H1 (cell line): ENCODE measurements around the gene HS6ST3. TPM values are rescaled to one million over a fixed set of nuclear protein-coding genes. Genes with fewer than 3 reads are reported as not detected.

Source experiments
- CTCF ChIA-PET: fragments of 300-600 bp; sonication (Branson Sonifier 250); formaldehyde crosslinking; loops from one replicate; lab custom pipeline; 2021; ENCODE audit not compliant: partially characterized antibody; lab: Charles Lee
- POLR2A ChIA-PET: fragments of 300-600 bp; sonication (Branson Sonifier 250); formaldehyde crosslinking; loops from one replicate; lab custom pipeline; 2021; ENCODE audit warnings: inconsistent platforms; ENCODE audit not compliant: partially characterized antibody; lab: Charles Lee
- DNase-seq, 2 experiments: peaks; one replicate each; pipeline versions ENCODE4 v3.0.0 to v3.0.0-alpha.2; 2010 to 2022; ENCODE audit warnings: low spot score in 2 of 2, low read depth in 1 of 2, mixed read lengths in 1 of 2
- FAIRE-seq: peaks from 2 replicates; lab custom pipeline; 2011; peaks lifted over from hg19 to GRCh38; lab: Jason Lieb, UNC
- H2AFZ ChIP-seq: 2 replicates; pipeline ENCODE4 v1.8.1; 2012; ENCODE audit warnings: low read length, inconsistent platforms
- H2AK5ac ChIP-seq: 2 replicates; pipeline ENCODE4 v1.6.1; 2013; ENCODE audit warnings: low read depth, low read length
- H2BK120ac ChIP-seq: replicated peaks from 2 replicates; pipeline ENCODE3; 2013; ENCODE audit warnings: low read depth, low read length, inconsistent platforms
- H2BK12ac ChIP-seq: 2 replicates; pipeline ENCODE4 v1.6.1; 2013; ENCODE audit warnings: low read depth, low read length
- H2BK15ac ChIP-seq: 2 replicates; pipeline ENCODE4 v1.6.1; 2013; ENCODE audit warnings: low read length
- H2BK20ac ChIP-seq: 2 replicates; pipeline ENCODE4 v1.6.1; 2013; ENCODE audit warnings: low read length
- H2BK5ac ChIP-seq: 2 replicates; pipeline ENCODE4 v1.6.1; 2013; ENCODE audit warnings: low read depth, low read length
- H3K14ac ChIP-seq: 2 replicates; pipeline ENCODE4 v1.6.1; 2013; ENCODE audit warnings: inconsistent platforms; ENCODE audit not compliant: insufficient read length
- H3K18ac ChIP-seq: 2 replicates; pipeline ENCODE4 v1.6.1; 2013; ENCODE audit warnings: low read length; ENCODE audit errors: extremely low read depth
- H3K23ac ChIP-seq: 2 replicates; pipeline ENCODE4 v1.6.1; 2013; ENCODE audit warnings: inconsistent platforms; ENCODE audit not compliant: insufficient read length
- H3K23me2 ChIP-seq: 2 replicates; pipeline ENCODE4 v1.6.1; 2013; ENCODE audit warnings: low read depth, low read length
- H3K27ac ChIP-seq: 2 replicates; pipeline ENCODE4 v1.6.1; 2011; ENCODE audit warnings: low read depth, low read length, inconsistent platforms
- H3K27me3 ChIP-seq, 4 experiments: replicated peaks in 1 of 4; 1 replicate in 1 of 4; 2 replicates in 3 of 4; pipeline versions ENCODE4 v1.6.1 to v1.8.1; 2011 to 2013; ENCODE audit warnings: low read length in 3 of 4, mild to moderate bottlenecking in 3 of 4, inconsistent platforms in 2 of 4, mixed read lengths in 2 of 4, moderate library complexity in 1 of 4; ENCODE audit not compliant: control insufficient read depth in 3 of 4, insufficient read depth in 3 of 4; ENCODE audit errors: extremely low read depth in 1 of 4
- H3K36me3 ChIP-seq, 4 experiments: 2 replicates each; pipeline versions ENCODE4 v1.6.1 to v1.8.1; 2011 to 2013; ENCODE audit warnings: mild to moderate bottlenecking in 4 of 4, low read length in 3 of 4, moderate library complexity in 2 of 4, control low read depth in 1 of 4, inconsistent platforms in 1 of 4; ENCODE audit not compliant: insufficient read depth in 4 of 4, control insufficient read depth in 2 of 4
- H3K4ac ChIP-seq: replicated peaks from 2 replicates; pipeline ENCODE3; 2013; ENCODE audit warnings: low read length, low read depth, mixed read lengths, inconsistent platforms; ENCODE audit not compliant: insufficient read length
- H3K4me1 ChIP-seq, 4 experiments: replicated peaks in 1 of 4; 1 replicate in 1 of 4; 2 replicates in 3 of 4; pipeline versions ENCODE4 v1.6.1 to v1.8.1; 2011 to 2013; ENCODE audit warnings: low read length in 3 of 4, inconsistent platforms in 2 of 4, mixed read lengths in 1 of 4; ENCODE audit not compliant: insufficient read depth in 4 of 4, control insufficient read depth in 3 of 4
- H3K4me2 ChIP-seq, 2 experiments: 2 replicates each; pipeline versions ENCODE4 v1.6.1 to v1.8.1; 2011 to 2013; ENCODE audit warnings: low read depth in 2 of 2, low read length in 2 of 2, control low read depth in 1 of 2, inconsistent platforms in 1 of 2, mild to moderate bottlenecking in 1 of 2; ENCODE audit not compliant: insufficient read depth in 1 of 2
- H3K4me3 ChIP-seq, 4 experiments: fragments of 200-600, 300-600 bp in 1 of 4; sonication (generic), shearing (Covaris generic), sonication (Bioruptor Twin) in 1 of 4; 2 replicates each; pipeline versions ENCODE4 v1.5.1 to v1.8.1; 2011 to 2016; ENCODE audit warnings: low read length in 4 of 4, low read depth in 3 of 4, control low read depth in 2 of 4, inconsistent platforms in 2 of 4, mild to moderate bottlenecking in 2 of 4, mixed read lengths in 1 of 4, moderate library complexity in 1 of 4; ENCODE audit not compliant: insufficient read depth in 2 of 4; ENCODE audit errors: extremely low read depth in 1 of 4
- H3K56ac ChIP-seq: replicated peaks from 2 replicates; pipeline ENCODE3; 2013; ENCODE audit warnings: low read depth, mild to moderate bottlenecking, mixed read lengths, low read length, inconsistent platforms; ENCODE audit not compliant: insufficient read length
- H3K79me1 ChIP-seq: 2 replicates; pipeline ENCODE4 v1.6.1; 2013; ENCODE audit warnings: low read depth, low read length, control low read depth
- H3K79me2 ChIP-seq, 2 experiments: 2 replicates each; pipeline versions ENCODE4 v1.6.1 to v1.8.1; 2012 to 2013; ENCODE audit warnings: low read length in 2 of 2, mild to moderate bottlenecking in 2 of 2, inconsistent platforms in 1 of 2; ENCODE audit not compliant: insufficient read depth in 2 of 2, control insufficient read depth in 1 of 2
- H3K9ac ChIP-seq, 4 experiments: replicated peaks in 1 of 4; 1 replicate in 1 of 4; 2 replicates in 3 of 4; pipeline versions ENCODE4 v1.6.1 to v1.8.1; 2011 to 2013; ENCODE audit warnings: low read depth in 3 of 4, low read length in 3 of 4, control low read depth in 2 of 4, mild to moderate bottlenecking in 2 of 4, moderate library complexity in 2 of 4, inconsistent platforms in 1 of 4; ENCODE audit errors: extremely low read depth in 1 of 4
- H3K9me3 ChIP-seq, 2 experiments: 2 replicates each; pipeline versions ENCODE4 v1.6.1 to v1.8.1; 2012 to 2013; ENCODE audit warnings: mild to moderate bottlenecking in 2 of 2, moderate library complexity in 2 of 2, control low read depth in 1 of 2, inconsistent platforms in 1 of 2, low read depth in 1 of 2, low read length in 1 of 2, mixed read lengths in 1 of 2; ENCODE audit not compliant: insufficient read depth in 2 of 2
- H4K20me1 ChIP-seq, 2 experiments: replicated peaks in 1 of 2; 2 replicates each; pipeline versions ENCODE3 to v1.8.1; 2011 to 2013; ENCODE audit warnings: inconsistent platforms in 2 of 2, low read length in 2 of 2, mild to moderate bottlenecking in 1 of 2; ENCODE audit not compliant: insufficient read depth in 2 of 2, control insufficient read depth in 1 of 2
- H4K5ac ChIP-seq: 2 replicates; pipeline ENCODE4 v1.6.1; 2013; ENCODE audit warnings: low read length, low read depth, mixed read lengths, inconsistent platforms; ENCODE audit not compliant: insufficient read length
- H4K8ac ChIP-seq: 2 replicates; pipeline ENCODE4 v1.8.0; 2013; ENCODE audit warnings: mild to moderate bottlenecking, moderate library complexity, low read length, inconsistent platforms; ENCODE audit not compliant: insufficient read depth; ENCODE audit errors: extremely low read depth
- H4K91ac ChIP-seq: replicated peaks from 2 replicates; pipeline ENCODE3; 2013; ENCODE audit warnings: low read length, mixed read lengths, inconsistent platforms; ENCODE audit not compliant: insufficient read length
- ASH2L ChIP-seq: fragments of 200-600, 300-600 bp; sonication (generic); IDR thresholded peaks from one replicate; pipeline ENCODE4 v1.7.1; 2017; ENCODE audit warnings: low read length
- BRCA1 ChIP-seq: IDR thresholded peaks from 2 replicates; pipeline ENCODE4 v1.6.1; 2012; ENCODE audit warnings: low read depth, low read length, improper control_type of control experiment
- CHD1 ChIP-seq: IDR thresholded peaks from 2 replicates; pipeline ENCODE4 v1.6.1; 2012; ENCODE audit warnings: low read depth, low read length, improper control_type of control experiment
- FOSL1 ChIP-seq: IDR thresholded peaks from 2 replicates; pipeline ENCODE4 v1.6.1; 2011; ENCODE audit warnings: mild to moderate bottlenecking, low read depth, low read length, moderate library complexity; ENCODE audit not compliant: insufficient read depth
- KDM4A ChIP-seq: IDR thresholded peaks from one replicate; pipeline ENCODE4 v1.7.1; 2012; ENCODE audit warnings: low read depth, mild to moderate bottlenecking, moderate library complexity, low read length, inconsistent platforms; ENCODE audit not compliant: severe bottlenecking
- POLR2A ChIP-seq, 2 experiments: IDR thresholded peaks; 1 replicate in 1 of 2; 2 replicates in 1 of 2; pipeline ENCODE4 v1.6.1; 2011; ENCODE audit warnings: low read depth in 2 of 2, low read length in 2 of 2, mild to moderate bottlenecking in 2 of 2; ENCODE audit errors: control extremely low read depth in 1 of 2
- RXRA ChIP-seq: IDR thresholded peaks from 2 replicates; pipeline ENCODE4 v1.6.1; 2011; ENCODE audit warnings: low read depth, mild to moderate bottlenecking, low read length, moderate library complexity; ENCODE audit not compliant: insufficient read depth
- SIN3A ChIP-seq, 2 experiments: IDR thresholded peaks in 1 of 2; conservative IDR thresholded peaks in 1 of 2; 2 replicates each; pipeline ENCODE4 v1.6.1; 2011 to 2012; ENCODE audit warnings: low read length in 2 of 2, improper control_type of control experiment in 1 of 2, low read depth in 1 of 2, mild to moderate bottlenecking in 1 of 2
- SRF ChIP-seq: IDR thresholded peaks from 2 replicates; pipeline ENCODE4 v1.6.1; 2011; ENCODE audit warnings: mild to moderate bottlenecking, low read depth, low read length, moderate library complexity
- SUZ12 ChIP-seq: fragments of 200-600 bp; sonication (generic); IDR thresholded peaks from 2 replicates; pipeline ENCODE4 v1.6.1; 2012; ENCODE audit warnings: mild to moderate bottlenecking, inconsistent platforms, low read length, moderate library complexity, mixed read lengths
- TAF7 ChIP-seq: optimal IDR thresholded peaks from 2 replicates; pipeline ENCODE3; 2011; ENCODE audit warnings: low read depth, mild to moderate bottlenecking, inconsistent platforms, low read length, moderate library complexity, borderline replicate concordance
- TBP ChIP-seq: IDR thresholded peaks from 2 replicates; pipeline ENCODE4 v1.6.1; 2011; ENCODE audit warnings: low read depth, low read length, improper control_type of control experiment
- WGBS, 2 experiments: shearing (Covaris generic) in 1 of 2; methylation state at CpG; one replicate each; pipeline versions ENCODE4 v1.1.6 to v1.1.7; 2013 to 2015; ENCODE audit warnings: low lambda C conversion rate in 2 of 2, mixed read lengths in 2 of 2, inconsistent platforms in 1 of 2, low coverage in 1 of 2, missing lambda C conversion rate in 1 of 2; ENCODE audit not compliant: insufficient replicate concordance in 2 of 2, insufficient coverage in 1 of 2, insufficient read length in 1 of 2; ENCODE audit errors: extremely low coverage in 1 of 2, missing lambda C conversion rate in 1 of 2; 5-methylcytosine and 5-hydroxymethylcytosine counted together
- polyA plus RNA-seq, 7 experiments: library from polyadenylated mRNA; depleted of rRNA in 3 of 7; stranded (reverse) in 5 of 7; unstranded in 2 of 7; fragments of >200 nt in 5 of 7; fragments of 200-250 nt in 2 of 7; gene quantifications; 1 replicate in 5 of 7; 2 replicates in 1 of 7; 4 replicates in 1 of 7; pipeline versions ENCODE4 v1.2.1 to v1.2.3, GENCODE V29; 2011 to 2013; ENCODE audit warnings: missing spikeins in 2 of 7, mixed read lengths in 2 of 7
- total RNA-seq: library from RNA; stranded (reverse); fragmentation: NEBNext Ultra II Directional; extraction: Animal tissue kit (Norgen Biotek cat#: 25700); gene quantifications from 2 replicates; pipeline ENCODE4 v1.2.1, GENCODE V29; 2021
- TF ChIP-seq, protein P1 (sequence below): IDR thresholded peaks from 2 replicates; pipeline ENCODE4 v1.6.1; 2012; ENCODE audit warnings: inconsistent platforms

HS6ST3 gene
- total and polyA plus RNA-seq, 2 of the 8 experiments (the other 6 are each of a cell fraction or from before 2014, with no cell fraction given) = 0.45 to 1.2 TPM

DNA sequence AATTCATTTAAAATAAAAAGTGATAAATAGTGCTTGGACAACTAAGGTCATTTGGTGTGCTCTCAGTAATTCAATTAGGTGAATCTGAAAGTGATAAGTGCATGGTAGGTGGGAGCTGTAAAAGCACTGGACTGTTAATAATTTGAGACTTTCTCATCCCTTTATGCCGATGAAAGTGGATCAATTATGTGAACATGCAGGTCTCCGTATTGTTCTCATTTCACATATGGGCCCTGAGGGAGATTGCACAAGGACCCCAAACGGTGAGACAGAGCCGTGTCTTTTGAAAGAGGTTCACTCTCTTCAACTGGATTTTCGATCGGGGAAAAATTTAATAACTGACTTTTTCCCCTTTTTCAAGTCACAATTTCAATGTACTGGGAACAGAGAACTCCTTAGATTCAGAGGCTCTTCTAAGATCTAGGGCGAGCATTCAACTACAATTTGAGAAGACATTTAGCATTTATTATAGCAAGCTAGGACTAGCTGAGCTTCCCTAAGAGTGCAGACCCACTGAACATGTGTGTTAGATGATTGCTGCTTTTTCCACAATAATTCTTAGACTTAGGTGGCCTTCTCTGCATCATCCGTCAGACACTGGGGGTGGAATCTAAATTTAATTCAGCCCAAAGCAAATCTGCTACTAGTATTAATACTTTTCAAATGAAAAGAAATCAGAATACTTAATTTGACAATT is 556.8 kb downstream of the HS6ST3 start:
- H2AFZ ChIP-seq = no peak overlapping the region
- H4K20me1 ChIP-seq = no peaks in the 10 kb centered on the region
- H2AK5ac ChIP-seq = no peak overlapping the region
- no peak overlapping the region for H2BK120ac ChIP-seq
- no peak overlapping the region for H3K4me3 ChIP-seq
- H2BK15ac ChIP-seq = no peak overlapping the region
- no peaks in the 10 kb centered on the region for H3K27me3 ChIP-seq
- no peak overlapping the region for H3K14ac ChIP-seq
- H2BK12ac ChIP-seq = no peak overlapping the region
- no peak overlapping the region for H2BK20ac ChIP-seq
- no peaks in the 10 kb centered on the region for H3K36me3 ChIP-seq
- H3K4ac ChIP-seq = no peak overlapping the region
- H3K9ac ChIP-seq = no peak overlapping the region
- H3K9me3 ChIP-seq = 0 out of 4 replicates have a peak, but pooled peaks cover 0 to 3% of the 10 kb centered on the region in 2 experiments
- no peak overlapping the region for H3K23ac ChIP-seq
- H3K56ac ChIP-seq = no peak overlapping the region
- no peaks in the 10 kb centered on the region for H3K4me1 ChIP-seq
- no peaks in the 10 kb centered on the region for H3K79me2 ChIP-seq
- no peak overlapping the region for H4K8ac ChIP-seq
- WGBS, 2 experiments = 87% methylated on average over 8 of the region's 8 CpGs; no CpG with 5 or more reads in 1 of the 2 experiments
- no peak overlapping the region for H4K91ac ChIP-seq
- H3K23me2 ChIP-seq = no peaks in the 10 kb centered on the region
- POLR2A ChIA-PET = no interaction called here
- no peak overlapping the region for H4K5ac ChIP-seq
- CTCF ChIA-PET = no interaction called here
- no peak overlapping the region for H3K18ac ChIP-seq
- H3K4me2 ChIP-seq = no peak overlapping the region
- no peaks in the 10 kb centered on the region for H3K79me1 ChIP-seq
- no peak for DNase-seq
- no peak overlapping the region for H2BK5ac ChIP-seq
- FAIRE-seq = no peak
- no peak overlapping the region for H3K27ac ChIP-seq
- TF ChIP-seq TAF7 = no peak
- TF ChIP-seq POLR2A (IDR thresholded peaks at IDR 0.05; ENCODE audit: control extremely low read depth in 1 of 2, low read depth in 2 of 2, low read length in 2 of 2) = no peak
- no peak for TF ChIP-seq SRF
- TF ChIP-seq KDM4A = no peak
- no peak for TF ChIP-seq SIN3A (conservative IDR thresholded peaks at IDR 0.05 in 1 of 2, IDR thresholded peaks at IDR 0.05 in 1 of 2; ENCODE audit: low read depth in 1 of 2, low read length in 2 of 2)
- no peak for TF ChIP-seq TBP
- no peak for TF ChIP-seq SUZ12
- no peak for TF ChIP-seq BRCA1
- TF ChIP-seq CHD1 = no peak
- TF ChIP-seq, protein P1, sequence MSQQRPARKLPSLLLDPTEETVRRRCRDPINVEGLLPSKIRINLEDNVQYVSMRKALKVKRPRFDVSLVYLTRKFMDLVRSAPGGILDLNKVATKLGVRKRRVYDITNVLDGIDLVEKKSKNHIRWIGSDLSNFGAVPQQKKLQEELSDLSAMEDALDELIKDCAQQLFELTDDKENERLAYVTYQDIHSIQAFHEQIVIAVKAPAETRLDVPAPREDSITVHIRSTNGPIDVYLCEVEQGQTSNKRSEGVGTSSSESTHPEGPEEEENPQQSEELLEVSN = no peak
- TF ChIP-seq RXRA = no peak
- TF ChIP-seq FOSL1 = no peak
- no peak for TF ChIP-seq ASH2L
